GM21390 (cell line): Measurements from ENCODE around the gene EIF3K.

Source experiments
- ATAC-seq: cut with Tn5 transposase; IDR thresholded peaks from one replicate; pipeline ENCODE4 v1.9.1; 2021; ENCODE audit not compliant: unreplicated experiment

The EIF3K gene

DNA sequence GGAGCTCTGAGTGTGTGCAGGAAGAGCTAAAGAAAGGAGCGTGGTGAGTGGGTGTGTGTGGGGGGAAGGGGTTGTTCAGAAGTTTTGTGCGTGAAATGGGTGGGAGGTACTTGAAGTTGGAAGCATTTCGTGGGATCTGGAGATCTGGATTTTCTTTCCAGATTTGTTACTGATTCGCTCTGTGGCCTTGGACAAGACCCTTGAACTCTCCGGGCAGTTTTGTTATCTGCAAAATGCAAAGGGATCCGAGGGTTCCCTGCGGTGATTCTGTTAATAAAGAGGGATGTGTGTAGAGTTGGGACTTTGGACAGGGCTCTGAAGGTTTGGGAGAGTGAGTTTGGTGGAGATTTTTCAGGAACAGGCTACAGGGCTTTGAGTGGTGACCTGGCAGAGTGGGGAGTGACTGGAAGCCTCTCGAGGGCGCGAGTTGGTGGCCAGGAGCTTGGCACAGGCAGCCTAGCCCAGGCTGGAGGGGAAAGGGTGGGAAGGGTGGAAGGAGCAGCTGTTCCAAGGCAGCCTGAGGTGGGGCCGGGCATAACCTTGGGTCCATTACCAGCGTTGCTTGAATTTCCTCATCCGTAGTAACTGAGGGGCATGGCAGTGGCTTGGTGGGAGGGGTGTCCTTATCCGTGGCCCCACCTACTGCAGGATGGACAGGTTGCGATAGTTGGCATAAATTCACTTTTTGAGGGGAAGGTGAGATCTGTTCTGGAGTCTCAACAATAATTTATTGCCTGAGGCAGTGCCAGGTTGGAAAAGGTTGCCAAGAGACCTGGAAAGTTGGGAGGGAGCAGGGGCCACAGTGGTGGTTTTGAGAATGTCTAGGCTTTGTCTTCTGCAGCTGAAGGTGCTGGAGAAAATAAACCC is 30.6 kb downstream of the EIF3K start:
- no peak for ATAC-seq

DNA sequence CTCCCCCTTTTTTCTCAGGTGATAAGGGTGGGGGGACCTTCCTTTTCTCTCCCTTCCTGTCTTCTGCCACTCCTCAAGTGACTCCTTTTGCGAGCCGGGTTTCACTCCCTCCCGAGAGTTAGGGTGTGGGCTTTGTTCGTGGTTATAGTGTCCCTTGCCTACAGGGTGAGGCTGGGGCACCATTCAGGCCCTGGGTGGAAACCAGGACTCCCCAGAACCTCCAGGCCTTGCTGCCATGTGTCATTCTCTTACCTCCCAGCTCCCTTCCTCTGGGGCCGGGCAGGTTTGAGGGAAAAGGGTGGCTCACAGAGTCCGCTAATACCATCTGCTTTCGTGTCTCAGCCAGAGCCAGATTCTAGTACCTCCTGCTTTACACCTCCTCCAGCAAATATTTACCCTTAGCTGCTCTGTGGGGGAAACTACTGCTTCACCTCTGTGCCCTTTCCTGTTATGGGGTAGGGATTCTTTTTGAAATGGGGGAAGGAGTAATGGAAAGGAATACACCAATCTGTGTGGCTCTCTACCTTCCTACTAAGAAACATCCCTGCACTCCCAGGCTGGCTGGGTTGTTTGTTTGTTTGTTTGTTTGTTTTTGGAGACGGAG is 31.3 kb downstream of the EIF3K start:
- ATAC-seq: no peak

DNA sequence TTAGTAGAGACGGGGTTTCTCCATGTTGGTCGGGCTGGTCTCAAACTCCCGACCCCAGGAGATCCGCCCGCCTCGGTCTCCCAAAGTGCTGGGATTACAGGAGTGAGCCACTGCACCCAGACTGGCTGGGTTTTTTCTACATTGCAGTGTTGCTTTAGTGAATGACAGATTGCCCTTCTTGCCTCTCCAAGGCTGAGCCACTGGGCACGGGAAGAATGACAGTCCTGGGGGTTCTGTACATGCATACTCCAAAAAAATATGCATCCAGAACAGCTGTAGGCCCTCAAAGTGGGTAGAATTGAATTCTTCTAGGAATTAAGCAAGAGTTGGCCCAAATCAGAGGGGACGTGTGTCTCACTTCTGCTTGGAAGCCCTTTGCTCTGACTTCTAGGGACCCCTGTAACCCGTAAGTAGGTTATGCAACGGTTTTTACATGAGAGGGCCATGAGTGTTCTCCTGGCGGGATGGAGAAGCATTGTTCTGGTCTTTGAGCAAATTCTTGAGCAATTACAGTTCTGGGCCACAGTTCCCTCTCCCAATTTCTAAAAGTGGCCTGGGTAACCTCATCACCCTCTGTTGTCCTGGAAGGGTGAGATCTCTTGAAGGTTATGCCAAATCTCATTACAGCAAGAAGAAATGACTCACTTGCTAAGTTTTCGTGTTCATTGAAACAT is 32.1 kb downstream of the EIF3K start:
- ATAC-seq: no peak

DNA sequence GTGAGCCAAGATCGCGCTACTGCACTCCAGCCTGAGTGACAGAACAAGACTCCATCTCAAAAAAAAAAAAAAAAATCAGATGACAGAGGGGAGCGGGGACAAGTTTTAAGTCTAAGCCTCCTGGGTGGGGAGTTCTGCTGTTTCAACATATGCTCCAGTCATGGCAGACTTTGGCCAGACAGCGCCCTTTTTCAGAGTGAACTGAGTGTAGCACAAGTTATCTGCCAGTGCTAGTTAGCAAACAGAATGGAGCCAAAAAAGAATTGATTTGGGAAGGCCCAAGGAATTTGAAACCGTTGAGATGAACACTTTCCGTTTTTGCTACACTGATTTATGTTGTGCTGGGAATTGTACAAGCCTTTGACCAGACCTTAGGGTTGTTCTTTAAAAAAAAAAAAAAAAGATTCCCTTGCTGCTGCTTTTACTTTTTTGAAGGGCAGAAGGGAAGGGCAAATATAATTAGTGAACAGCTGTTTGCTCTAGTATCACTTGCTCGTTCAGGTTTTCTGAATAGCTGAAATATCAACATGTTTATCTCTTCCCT is 34.1 kb downstream of the EIF3K start:
- ATAC-seq: no peak

DNA sequence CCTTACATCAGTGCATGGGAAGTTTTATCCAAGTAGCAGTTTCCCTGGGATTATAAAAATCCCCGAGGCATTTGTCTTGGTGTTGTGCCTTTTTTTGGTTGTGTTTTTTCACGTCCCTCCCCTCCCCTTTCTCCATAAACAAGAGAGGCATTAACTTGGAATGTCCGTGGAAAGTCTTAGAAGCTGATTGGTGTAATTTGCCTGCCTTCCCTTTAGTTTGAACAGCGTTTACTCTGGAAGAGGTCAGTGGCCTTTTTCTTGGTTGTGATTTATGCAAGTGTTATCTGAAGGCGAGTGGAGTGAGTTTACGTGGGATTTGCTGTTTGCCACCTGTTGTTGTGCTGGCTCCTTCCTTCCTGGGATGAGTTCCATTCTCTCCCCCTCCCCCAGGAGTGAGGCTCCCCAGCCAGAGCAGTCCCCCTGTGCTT is 35.7 kb downstream of the EIF3K start:
- ATAC-seq: no peak

DNA sequence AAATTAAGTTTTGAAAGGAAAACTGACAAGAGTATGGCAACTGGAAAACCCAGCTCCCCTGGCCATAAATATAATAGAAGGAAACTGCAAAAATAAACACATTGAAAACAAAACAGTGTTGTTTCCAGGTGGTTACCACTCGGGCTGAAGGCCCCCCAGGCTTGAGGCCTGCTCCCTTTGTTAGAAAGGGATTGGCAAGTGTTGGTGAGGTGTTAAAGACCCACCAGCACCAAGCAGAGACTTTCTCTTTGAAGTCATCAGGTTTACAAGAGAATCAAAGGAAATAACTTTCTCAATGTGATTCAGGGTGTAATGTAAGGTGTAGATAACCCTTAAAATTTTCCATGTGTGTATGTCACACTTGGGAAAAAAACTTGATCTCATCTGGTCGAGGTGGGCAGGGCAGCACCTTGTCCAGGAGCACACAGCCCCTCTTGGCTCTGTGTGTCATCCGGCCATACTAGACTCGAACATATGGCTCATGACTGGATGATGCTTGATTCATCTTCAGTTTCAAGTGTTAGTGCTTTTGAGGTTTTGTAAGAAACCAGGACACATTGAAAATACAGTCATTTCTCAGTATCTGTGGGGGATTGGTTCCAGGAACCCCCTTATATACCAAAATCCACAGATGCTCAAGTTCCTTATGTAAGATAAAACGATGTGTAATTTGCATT is 36.3 kb downstream of the EIF3K start:
- ATAC-seq: no peak

DNA sequence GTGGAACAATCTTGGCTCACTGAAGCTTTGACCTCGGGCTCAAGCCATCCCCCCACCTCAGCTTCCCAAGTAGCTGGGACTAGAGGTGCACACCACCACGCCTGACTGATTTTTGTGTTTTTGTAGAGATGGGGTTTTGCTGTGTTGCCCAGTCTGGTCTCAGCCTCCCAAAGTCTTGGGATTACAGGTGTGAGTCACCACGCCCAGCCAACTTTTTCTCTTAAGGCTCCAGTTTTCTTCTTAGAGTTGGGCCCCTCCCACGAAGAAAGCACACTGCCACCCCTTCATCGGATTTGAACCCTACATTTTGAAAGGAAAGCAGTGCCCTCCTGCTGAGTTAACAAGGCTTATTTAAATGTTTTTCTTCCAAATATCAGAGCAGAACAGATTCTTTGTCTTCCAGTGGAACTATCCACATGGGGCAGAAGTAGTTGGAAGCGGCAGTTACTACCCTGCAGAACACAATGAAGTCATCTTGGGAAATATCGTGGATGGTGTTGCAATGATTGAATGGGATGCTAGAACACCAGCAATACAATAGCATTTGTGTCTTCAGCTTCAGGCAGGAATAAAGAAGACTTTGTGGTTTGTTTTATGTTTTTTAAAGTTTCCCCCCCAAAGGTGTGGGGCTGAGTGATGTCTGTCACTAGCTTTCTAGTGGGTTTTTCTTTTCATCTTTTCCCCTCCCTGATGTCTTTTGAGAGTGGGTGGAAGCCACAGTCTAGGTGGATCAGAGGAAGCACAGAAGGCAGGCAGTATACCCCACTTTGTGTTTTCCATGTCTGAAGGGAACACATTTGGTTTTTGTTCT is 37.4 kb downstream of the EIF3K start:
- no peak for ATAC-seq

DNA sequence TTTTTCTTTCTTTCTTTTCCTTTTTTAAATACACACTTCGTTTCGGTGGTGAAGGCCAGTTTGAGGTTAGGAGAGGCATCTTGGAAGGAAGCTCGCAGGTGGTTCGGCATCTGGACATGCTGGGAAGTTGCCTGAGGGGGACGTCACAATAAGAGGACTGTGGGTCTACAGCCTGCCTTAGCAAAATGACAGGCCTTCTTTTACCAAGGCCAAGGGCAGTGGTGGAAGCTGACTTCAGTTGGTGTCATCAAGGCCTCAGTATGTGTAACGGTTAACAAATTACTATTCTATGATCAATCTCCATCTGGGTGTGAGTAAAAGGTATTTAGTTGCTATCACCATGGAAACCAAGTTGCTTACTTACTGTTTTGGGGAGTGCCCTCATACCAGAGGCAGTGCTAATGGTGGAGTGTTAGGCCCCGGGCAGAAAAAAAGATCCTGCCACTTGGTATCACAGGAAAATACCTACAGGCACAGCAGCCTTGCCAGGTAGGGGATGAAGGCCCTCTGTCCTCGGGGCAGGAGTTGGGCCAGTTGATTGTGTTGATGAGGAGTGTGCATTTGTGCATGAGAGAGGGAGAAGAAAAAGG is 38.7 kb downstream of the EIF3K start:
- no peak for ATAC-seq

DNA sequence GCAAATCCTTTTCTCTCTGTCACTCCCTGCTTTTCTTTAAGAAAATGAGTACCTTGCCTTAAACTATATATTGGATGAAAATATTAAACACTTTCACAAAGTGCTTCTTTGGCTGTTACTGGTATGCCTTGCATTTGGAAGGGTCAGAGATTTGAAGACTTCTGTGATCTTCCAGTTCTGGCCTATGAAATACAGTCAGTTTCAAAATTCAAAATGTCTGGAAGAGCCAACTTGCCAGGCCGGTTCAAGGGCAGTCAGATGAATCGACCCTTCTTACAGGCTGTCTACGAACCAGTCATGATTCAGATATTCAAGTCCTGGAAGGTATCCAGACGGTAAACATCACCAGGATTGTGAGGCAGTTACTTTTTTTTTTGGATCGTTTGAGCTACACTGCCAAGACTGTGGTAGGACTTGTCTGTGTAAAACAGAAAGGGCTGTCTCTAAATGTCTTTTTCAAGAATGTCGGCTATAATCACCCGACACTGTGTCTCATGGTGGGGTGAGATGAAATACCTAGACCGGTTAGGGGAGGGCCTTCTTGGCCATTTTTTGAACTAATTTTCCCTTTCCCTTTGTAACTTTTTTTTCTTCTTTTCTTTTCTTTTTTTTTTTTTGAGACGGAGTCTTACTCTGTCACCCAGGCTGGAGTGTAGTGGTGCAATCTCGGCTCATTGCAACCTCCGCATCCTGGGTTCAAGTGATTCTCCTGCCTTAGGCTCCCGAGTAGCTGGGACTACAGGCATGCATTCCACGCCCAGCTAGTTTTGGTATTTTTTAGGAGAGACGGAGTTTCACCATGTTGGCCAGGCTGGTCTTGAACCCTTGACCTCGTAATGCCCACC is 39.7 kb downstream of the EIF3K start:
- ATAC-seq: no peak

DNA sequence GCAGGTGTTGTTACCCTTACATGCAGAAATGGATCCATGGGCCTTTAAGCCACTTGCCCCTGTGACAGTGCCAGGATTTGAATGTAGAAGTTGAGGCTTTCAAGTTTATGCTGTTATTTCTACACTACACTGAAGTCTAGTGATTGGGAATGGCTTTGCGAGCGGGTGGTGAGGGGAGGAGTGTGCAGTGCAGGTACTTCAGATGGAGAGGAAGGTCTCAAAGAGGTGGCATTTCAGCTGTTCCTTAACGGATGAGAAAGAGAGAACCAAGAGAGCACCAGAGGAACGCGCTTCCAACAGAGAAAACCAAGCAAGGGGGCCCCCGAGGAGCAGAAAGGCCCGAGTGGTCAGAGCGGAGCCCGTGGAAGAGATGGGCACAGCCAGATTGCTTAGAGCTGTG is 41.7 kb downstream of the EIF3K start:
- no peak for ATAC-seq

DNA sequence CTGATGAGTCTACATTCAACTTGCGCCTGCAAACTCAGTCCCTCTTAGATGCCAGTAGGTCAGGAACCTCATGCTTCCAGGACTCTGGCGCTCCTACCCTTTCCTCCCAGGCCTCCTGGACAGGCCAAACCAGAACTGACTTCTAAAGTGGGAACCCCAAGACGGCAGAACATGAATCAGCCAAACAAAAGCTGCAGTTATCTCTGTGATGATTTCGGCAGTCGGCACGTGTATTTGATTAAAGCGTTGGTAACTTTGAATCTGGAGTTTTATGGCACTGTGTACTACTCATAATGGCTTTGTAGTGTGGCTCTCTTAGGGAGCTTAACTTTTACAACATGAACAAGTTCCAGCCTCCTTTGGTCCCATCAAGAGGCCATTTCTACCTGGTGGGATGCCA is 42.1 kb downstream of the EIF3K start:
- no peak for ATAC-seq

DNA sequence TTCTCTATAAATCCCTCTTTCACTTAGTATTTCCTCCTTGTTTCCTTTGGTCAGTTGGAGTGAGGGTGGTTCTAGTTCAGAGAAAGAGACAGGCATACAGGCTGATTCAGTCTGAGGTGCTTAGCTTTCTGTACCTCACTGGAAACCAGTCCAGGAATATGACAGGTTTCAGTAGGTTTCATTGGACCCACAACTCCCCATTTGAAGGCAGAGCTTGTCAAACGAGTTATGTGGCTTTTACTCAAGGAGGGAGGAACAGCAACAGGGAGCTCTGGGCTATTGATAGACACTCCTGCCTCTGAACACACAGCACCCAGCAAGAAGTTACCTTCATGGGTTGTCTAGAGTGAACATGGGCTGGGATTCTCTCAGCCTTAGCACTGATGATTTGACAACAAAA is 43.0 kb downstream of the EIF3K start:
- no peak for ATAC-seq

DNA sequence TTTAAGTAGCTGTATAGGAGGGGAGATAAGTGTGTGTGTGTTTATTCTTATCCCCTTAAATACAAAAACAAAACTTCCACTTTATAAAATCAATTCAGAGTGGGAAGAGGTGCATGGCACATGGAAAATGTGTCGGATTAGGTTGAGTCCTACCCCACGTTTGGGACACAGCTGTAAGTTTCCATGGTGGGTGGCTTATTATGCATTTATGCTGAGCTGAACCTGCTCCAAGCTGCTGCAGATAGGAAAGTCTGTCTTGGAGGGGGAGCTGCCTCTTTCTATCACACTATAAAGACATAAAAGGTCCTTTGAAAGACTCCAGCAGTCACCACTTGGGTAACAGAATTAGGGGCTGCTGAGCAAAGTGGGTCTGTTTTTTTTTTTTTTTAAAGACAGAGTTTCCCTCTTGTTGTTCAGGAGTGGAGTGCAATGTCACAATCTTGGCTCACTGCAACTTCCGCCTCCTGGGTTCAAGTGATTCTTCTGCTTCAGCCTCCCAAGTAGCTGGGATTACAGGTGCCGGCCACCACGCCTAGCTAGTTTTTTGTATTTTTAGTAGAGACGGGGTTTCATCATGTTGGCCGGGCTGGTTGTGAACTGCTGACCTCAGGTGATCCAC is 43.7 kb downstream of the EIF3K start:
- no peak for ATAC-seq

DNA sequence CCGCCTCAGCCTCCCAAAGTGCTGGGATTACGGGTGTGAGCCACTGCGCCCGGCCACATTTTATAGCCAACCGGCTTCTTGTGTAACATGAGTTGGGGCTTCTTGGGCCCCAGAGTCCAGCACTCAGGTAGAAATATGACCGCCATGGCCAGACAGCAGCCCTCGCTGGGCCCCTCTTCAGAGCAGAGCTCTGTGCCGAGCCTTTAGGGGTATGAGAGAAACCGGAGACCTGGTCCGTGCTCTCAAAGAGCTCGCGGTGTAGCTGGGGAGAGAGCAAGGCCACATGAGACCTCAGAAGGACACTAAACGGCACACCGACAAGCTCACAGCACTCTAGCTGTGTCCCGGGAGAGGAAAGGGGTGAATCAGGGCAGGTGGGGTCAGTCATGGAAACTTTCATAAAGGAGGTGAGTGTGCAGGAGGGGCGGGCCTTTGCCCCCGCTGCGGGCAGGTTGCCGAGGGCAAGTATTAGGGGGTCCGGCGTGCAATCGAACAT is 44.2 kb downstream of the EIF3K start:
- no peak for ATAC-seq

DNA sequence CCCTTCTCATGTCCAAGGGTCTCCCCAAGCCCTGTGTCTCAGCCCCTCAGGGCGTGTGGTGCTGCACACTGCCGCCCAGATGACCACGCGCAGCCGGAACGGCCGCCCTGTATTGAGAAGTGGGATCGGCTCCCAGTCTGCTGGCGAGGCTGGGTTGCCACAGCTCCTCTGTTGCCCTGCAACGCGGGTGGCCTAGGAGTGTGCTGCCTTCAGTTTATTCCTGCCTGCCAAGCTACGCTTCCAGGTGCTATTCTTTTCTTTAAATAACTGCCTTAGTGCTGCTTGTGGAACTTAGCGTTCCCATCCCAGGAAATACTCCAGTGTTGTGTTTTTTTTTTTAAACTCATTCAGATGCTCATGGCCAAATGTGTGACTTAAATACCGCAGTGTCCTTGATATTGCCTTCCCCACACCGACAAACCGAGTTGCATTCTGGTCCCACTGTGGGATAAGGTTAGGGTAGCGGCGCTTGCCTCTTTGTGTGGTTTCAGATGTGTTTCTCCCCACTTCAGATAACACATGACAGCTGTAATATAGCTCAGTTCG is 45.0 kb downstream of the EIF3K start:
- no peak for ATAC-seq

DNA sequence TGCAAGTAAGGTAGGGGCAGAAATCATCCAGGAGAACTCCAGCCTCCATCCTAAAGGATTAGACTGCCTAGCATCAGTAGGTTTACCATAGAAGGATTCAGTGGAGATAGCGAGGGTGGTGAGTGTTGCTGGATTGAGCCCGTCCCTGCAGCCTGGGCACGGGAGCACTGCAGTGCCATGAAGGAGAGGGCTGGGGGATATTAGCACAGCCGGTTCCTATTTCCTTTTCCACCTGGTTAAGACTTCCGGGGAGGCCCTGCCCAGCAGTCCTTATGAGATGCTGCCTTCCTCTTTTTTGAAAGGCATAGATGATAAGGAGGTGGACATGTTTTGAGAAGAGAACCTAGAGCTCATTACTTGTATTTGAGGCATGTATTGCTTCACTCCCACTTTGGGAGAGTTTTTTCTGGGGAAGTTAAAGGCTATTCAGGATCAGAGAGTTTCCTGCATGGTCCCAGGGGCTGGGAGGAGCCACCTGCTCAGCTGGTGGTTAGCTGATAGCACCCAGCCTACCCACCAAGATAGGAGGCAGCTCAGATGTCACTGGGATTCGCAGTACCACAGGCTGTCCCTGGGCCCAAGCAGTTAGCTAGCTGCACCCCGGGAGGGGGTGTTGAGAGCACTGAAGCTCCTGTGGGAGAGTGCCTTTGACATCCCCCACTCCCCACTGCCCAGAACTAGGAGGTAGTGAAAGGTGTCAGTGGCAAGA is 45.7 kb downstream of the EIF3K start:
- ATAC-seq: no peak

DNA sequence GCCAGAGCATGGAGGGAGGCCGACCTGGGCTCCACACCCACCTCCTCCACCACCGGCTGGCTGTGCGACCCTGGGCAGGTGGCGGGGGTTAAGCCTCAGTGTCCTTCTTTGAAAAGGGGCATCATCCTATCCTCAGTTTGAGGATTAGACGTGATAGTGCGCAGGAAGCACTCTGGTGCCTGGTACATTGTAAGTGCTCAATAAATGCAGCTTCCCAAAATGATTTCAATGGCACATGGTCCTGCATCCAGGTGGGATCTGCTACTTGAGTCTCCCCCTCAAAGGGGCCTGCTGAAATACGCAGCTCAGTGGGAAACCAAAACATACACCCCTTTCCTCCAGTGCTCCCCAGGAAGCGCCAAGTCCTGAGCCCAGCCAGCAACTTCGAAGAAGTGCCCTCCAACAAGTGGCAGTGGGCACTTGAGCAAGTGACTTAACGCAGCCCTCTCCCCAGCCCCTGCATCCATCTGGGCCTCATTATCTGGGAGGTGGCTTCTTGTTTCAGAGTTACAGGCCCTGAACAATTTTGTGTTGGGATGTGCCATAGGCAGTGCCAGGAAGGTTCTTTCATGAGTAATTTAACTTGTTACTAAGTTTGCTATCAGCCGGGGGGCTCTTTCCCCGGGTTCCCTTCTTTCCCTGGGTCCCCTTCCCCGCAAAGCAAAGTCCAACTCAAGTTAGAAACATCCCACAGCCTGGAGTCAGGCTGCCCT is 46.4 kb downstream of the EIF3K start:
- ATAC-seq: no peak
